Transverse colon (tissue), 4 donors: Measurements from ENCODE around the gene SH2D2A. TPM values are rescaled to one million over a fixed set of nuclear protein-coding genes. Genes with fewer than 3 reads are reported as not detected.

Experiments
- DNase-seq: peaks from one replicate; pipeline ENCODE4 v3.0.0-alpha.2; 2019
- H3K27ac ChIP-seq, 4 donors: fragments of 200-600 bp; sonication (generic); 2 replicates each; pipeline ENCODE4 v1.5.1; 2016 to 2018; ENCODE audit warnings: inconsistent platforms in 4 of 4
- H3K27me3 ChIP-seq: fragments of 200-600 bp; sonication (generic); 2 replicates; pipeline ENCODE4 v1.5.1; 2017; ENCODE audit warnings: inconsistent platforms
- H3K36me3 ChIP-seq, 4 donors: fragments of 200-600 bp; sonication (generic); 2 replicates each; pipeline ENCODE4 v1.5.1; 2017 to 2019; ENCODE audit warnings: inconsistent platforms in 4 of 4
- H3K4me1 ChIP-seq, 4 donors: fragments of 200-600 bp; sonication (generic); 2 replicates each; pipeline ENCODE4 v1.5.1; 2017 to 2020; ENCODE audit warnings: inconsistent platforms in 4 of 4
- H3K4me3 ChIP-seq, 4 donors: fragments of 200-600 bp; sonication (generic); 1 replicate in 1 of 4; 2 replicates in 3 of 4; pipeline versions ENCODE4 v1.5.1 to v1.6.1; 2017 to 2019; ENCODE audit warnings: inconsistent platforms in 4 of 4
- H3K9me3 ChIP-seq, 2 donors: fragments of 200-600 bp; sonication (generic); 2 replicates each; pipeline ENCODE4 v1.5.1; 2017 to 2019; ENCODE audit warnings: inconsistent platforms in 2 of 2
- CTCF ChIP-seq, 5 experiments: fragments of 200-600 bp in 3 of 5; fragments of 450-650 bp in 2 of 5; sonication (generic) in 3 of 5; IDR thresholded peaks; 1 replicate in 2 of 5; 2 replicates in 3 of 5; pipeline ENCODE4 v1.5.1; 2016 to 2017; ENCODE audit warnings: antibody characterized with exemption in 5 of 5, inconsistent platforms in 3 of 5, mild to moderate bottlenecking in 2 of 5, moderate library complexity in 1 of 5
- EP300 ChIP-seq: sonication (generic); formaldehyde crosslinking; IDR thresholded peaks from one replicate; pipeline ENCODE4 v1.6.1; 2017; ENCODE audit warnings: antibody characterized with exemption, low read depth
- POLR2A ChIP-seq: fragments of 450-650 bp; IDR thresholded peaks from one replicate; pipeline ENCODE4 v1.6.1; 2016; ENCODE audit warnings: antibody characterized with exemption, mild to moderate bottlenecking, moderate library complexity
- POLR2AphosphoS5 ChIP-seq, 3 donors: sonication (generic); formaldehyde crosslinking; IDR thresholded peaks; one replicate each; pipeline ENCODE4 v1.6.1; 2016; ENCODE audit warnings: antibody characterized with exemption in 3 of 3
- WGBS, 2 donors: methylation state at CpG; one replicate each; pipeline ENCODE4 v1.1.5; 2018; ENCODE audit warnings: low coverage in 1 of 2; 5-methylcytosine and 5-hydroxymethylcytosine counted together
- in situ Hi-C, 4 donors: fragments of 200-750 bp; cut with MboI; loops; one replicate each; pipeline versions ENCODE4 v1.15.0 to v1.15.1; 2017; ENCODE audit warnings: low sequenced_read_pairs in 3 of 4, low pct_ligation_motif_present in 1 of 4, low pct_unique_long_range_greater_than_20kb in 1 of 4
- intact Hi-C: fragments of 100-400 bp; cut with DNase I; formaldehyde crosslinking; loops from one replicate; pipeline ENCODE4 v1.15.1; 2023; ENCODE audit warnings: low total_unique reads
- total RNA-seq, 4 donors: library from RNA; depleted of rRNA; stranded (reverse); fragments of >200 nt; gene quantifications; one replicate each; pipeline ENCODE4 v1.1.0, GENCODE V29; 2016

Gene SH2D2A
- total RNA-seq, 4 donors from 2014 or later = 1.9 to 5.9 (median 3.4) TPM; not detected in 1

- H3K4me3 ChIP-seq = peak overlapping the region in 2 of 4 donors; percentile 6 to 33
- in situ Hi-C loops (no loop called here), intact Hi-C loops (no loop called here)
- H3K27me3 ChIP-seq = no peaks in the 10 kb centered on the region
- WGBS, 2 donors = 71% methylated on average over 9 of the region's 10 CpGs; no CpG with 5 or more reads in 1 of the 2 donors
- H3K4me1 ChIP-seq = peaks cover 6 to 22% (median 13%) of the 10 kb centered on the region in 4 donors
- no peaks in the 10 kb centered on the region for H3K9me3 ChIP-seq
- no peak for DNase-seq
- no peaks in the 10 kb centered on the region for H3K36me3 ChIP-seq
- peak overlapping the region; percentile 64 to 79 (median 76) for H3K27ac ChIP-seq
- TF ChIP-seq POLR2AphosphoS5 (IDR thresholded peaks at IDR 0.05) (no peak), CTCF (IDR thresholded peaks at IDR 0.05) (no peak), POLR2A (no peak), EP300 (no peak)
These were observed 656 bp downstream of the SH2D2A start for GRCh38 chr1:156815961-156816422.

DNA sequence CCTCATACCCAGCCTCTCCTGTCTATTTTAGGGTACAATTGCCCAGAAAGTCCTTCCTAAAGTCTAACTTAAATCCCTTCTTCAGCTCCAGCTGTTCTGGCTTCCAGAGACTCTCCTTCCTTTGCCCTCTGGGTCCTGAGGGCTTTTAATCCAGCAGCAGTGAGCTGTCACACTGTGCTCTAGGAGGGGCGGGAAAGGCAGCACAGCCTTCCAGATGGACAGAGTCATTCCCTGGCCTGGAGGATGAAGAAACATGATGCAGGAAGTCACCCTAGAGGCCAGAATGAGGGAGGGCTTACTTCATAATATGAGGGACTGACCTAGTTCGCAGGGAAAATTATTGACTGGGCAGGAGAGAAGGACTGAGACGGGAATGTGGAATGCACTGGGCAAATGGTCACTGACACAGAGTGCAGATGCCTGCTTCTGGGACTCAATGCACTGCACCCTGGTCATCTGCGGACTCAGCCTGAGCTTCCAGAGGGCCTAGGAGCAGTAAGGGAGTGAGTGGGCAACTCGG is 1.3 kb downstream of the SH2D2A start:
- H3K27ac ChIP-seq = peak overlapping the region; percentile 64 to 79 (median 76)
- no peaks in the 10 kb centered on the region for H3K9me3 ChIP-seq
- peak overlapping the region in 2 of 4 donors; percentile 6 to 33 for H3K4me3 ChIP-seq
- WGBS, 2 donors = 48 to 63% methylated on average over 4 to 5 of the region's 5 CpGs
- no peaks in the 10 kb centered on the region for H3K27me3 ChIP-seq
- no peaks in the 10 kb centered on the region for H3K36me3 ChIP-seq
- in situ Hi-C loops (no loop called here), intact Hi-C loops (no loop called here)
- H3K4me1 ChIP-seq = peaks cover 6 to 22% (median 13%) of the 10 kb centered on the region in 4 donors
- DNase-seq = peak; percentile 31
- peak in 2 of 3 donors; percentile 32 to 53 for TF ChIP-seq POLR2AphosphoS5 (IDR thresholded peaks at IDR 0.05)
- TF ChIP-seq EP300 = no peak
- no peak for TF ChIP-seq CTCF (IDR thresholded peaks at IDR 0.05)

DNA sequence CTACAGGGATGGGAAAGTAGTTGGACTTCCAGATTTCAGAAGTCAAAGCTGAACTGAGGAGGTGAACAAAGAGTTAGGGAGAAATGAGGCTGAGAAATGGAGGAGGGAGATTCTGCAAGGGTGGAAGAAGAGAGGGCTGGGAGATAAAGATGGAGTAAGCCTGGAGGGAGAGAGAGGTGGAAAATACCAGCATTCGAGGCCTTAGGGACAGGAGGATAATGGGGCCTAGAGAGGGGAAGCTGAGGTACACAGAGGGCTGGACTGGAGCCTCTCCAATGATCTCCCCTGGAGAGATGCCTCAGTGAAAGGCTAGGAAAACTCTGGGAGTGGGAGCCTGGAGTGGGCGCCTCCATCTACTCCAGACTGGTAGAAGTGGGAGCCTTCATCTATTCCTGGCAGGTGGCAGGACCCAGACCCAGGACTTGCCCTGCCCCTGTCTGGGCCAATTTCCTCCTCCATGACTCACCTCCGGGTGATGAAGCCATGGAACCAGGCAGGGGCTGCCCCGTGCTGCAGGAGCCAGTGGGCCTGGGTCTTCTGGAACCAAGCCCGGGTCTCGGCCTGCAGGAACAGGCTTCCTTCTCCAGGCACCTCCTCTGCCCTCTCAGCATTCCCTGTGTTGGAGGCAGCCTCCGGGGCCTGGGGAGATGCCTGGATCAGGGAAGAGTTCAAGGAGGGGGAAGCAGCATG is 1.9 kb downstream of the SH2D2A start:
- H3K27ac ChIP-seq = peak overlapping the region; percentile 63 to 79 (median 76)
- 33 to 90% methylated on average over 1 to 7 of the region's 7 CpGs for WGBS, 2 donors

More for the DNA sequence above, 1.9 kb downstream of the SH2D2A start:
- Histone ChIP-seq H3K27me3 (no peaks in the 10 kb centered on the region), H3K4me3 (peak overlapping the region in 1 of 4 donors; percentile 53), H3K4me1 (peaks cover 6 to 22% (median 13%) of the 10 kb centered on the region in 4 donors), H3K9me3 (no peaks in the 10 kb centered on the region), H3K36me3 (no peaks in the 10 kb centered on the region)
- in situ Hi-C loops (no loop called here), intact Hi-C loops (no loop called here)
- DNase-seq = no peak
- TF ChIP-seq POLR2A (no peak), EP300 (no peak), CTCF (IDR thresholded peaks at IDR 0.05) (no peak), POLR2AphosphoS5 (IDR thresholded peaks at IDR 0.05) (no peak)
